Measurements from ENCODE around the gene PLCB1.
"Not testable (repeated sequence)": the region's sequence is repeated elsewhere in the genome, so short reads cannot be mapped to it uniquely, and the experiment has no call there.

The PLCB1 gene

DNA sequence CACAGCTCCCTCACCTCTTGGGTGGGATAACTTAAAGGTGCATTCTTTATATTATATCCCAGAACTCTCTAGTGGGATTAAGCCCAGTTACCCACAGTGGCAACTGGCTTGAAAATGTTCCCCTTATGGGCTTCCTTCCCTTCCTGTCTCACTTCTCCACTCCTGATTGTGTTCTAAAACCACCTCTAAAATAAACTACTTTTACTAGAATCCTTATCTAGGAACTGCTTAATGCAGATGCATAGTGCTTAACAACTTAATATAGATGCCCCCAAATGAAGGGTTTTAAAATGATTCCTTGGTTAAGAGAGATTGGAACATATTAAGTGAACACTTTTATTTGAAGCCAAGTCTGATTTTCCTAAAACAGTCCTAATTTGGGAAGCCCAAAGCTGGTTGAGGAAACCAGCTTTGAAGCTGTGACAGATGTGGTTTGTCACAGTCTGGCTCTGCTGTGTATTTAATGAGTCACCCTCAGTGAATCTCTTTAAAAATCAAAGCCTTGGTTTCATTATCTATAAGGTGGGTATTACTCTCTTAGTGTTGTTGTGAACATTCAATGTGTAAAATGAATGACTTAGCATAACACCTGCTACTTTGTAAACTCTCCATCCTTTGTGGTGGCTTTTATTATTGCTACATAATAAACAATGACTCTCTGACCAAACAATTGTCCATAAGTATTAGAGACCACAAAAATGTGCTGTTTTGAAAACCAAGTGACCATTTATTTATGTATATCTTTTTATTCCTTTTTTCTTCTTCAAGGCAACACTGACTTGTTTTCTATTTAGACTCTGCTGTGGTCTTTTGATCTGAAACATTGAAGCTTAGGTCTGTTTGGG, 24.4 kb downstream of the PLCB1 start:
- DNase-seq (ENCODE audit: low read depth in 2 of 2): no peak

DNA sequence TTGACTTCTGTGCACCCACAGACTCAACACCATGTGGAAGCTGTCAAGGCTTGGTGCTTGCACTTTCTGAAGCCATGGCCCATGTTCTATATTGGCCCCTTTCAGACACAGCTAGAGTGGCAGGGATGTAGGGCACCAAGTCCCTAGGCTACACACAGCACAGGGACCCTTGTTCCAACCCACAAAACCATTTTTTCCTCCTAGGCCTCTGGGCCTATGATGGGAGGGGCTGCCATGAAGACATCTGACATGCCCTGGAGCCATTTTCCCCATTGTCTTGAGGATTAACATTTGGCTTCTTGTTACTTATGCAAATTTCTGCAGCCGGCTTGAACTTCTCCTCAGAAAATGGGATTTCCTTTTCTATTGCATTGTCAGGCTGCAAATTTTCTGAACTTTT, 27.2 kb downstream of the PLCB1 start:
- not testable (repeated sequence) for DNase-seq (ENCODE audit: low read depth in 2 of 2)

DNA sequence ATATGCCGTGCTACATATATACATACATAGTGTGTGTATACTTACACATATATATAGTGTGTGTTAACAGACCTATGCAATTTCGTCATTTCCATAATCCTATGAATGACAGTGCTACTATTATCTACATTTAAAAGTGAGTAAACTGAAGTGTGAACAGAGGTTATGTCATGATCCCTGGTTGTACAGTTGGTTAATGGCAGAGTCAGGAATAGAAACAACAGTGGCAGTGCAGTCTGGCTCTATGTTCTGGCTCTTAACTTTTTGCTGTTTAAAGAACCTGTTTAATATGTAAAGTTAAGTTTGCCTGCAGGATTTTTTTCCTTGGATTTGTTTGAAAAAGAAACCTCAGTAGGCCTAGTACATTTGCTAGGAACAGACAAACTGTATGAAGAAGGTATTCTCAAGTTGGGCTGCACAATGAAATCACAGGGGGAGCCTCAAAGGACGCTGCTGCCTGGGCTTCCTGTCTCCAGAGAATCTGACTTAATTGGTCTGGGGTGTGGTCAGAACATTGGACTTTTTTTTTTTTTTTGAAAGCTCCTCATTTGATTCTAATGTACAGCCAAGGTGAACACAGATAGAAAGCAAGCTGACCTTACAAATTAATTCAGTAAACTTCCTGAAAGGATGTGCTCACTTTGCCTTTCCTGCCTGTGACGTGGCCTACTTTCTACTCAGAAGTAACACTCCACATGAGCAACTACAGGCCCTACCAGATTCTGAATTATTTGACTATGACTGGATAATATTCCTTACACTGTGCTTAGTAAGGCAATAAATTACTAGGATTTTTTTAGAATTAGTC, 29.4 kb downstream of the PLCB1 start:
- no peak for DNase-seq (ENCODE audit: low read depth in 2 of 2)

DNA sequence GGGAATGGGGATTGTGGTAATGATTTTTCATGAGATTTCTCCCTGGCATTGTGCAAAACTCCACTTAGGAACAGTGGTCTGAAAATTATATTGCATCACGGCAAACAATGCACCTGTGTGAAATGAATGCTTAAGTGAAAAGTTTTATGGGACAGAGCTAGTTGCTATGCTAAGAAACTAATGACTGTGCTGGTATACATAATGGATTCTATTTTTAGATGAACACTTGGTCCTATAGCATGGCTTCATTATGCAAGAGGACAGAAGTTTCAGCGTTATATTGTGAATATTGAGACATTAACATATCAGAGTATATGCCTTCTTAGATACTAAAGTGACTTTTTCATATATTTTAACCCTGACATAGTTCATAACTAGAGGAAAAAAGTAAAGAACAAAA, 30.5 kb downstream of the PLCB1 start:
- DNase-seq (ENCODE audit: low read depth in 2 of 2): no peak

DNA sequence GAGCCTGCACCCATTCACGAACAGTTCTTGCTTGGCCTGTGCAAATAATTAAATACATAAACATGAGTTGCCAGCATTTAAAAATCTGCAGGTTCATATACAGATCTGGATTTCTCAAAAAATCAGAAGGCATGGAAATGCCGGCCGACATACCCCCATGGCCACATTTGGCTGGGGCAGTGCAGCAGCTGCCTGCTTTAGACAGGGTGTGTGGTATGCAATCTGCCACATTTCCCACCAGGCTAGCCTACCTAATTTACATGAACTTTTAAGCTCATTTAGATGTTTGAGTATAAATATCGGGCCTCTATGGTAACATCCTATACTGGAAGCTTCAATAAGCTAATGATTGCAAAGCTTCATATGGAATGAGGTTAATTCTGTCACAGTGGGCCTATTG, 31.5 kb downstream of the PLCB1 start:
- no peak for DNase-seq (ENCODE audit: low read depth in 2 of 2)

DNA sequence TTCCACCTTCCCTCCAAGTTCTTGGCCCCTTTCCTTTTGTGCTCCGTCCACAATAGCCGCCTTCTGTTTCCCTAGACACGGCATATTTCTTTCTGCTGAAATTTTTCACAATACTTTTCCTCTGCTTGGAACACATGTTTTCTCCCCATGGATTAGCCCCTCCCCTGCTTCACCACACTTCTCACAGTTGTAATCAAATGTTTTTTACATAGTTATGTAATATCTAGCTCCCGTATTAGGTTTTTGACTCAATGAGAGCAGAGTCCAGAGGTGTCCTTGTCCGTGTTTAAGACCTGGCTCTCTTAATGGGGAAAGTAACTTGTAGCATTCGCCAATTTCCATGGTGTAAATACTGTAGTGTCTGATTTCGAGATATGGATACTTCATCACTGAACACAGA, 34.7 kb downstream of the PLCB1 start:
- no peak for DNase-seq (ENCODE audit: low read depth in 2 of 2)

DNA sequence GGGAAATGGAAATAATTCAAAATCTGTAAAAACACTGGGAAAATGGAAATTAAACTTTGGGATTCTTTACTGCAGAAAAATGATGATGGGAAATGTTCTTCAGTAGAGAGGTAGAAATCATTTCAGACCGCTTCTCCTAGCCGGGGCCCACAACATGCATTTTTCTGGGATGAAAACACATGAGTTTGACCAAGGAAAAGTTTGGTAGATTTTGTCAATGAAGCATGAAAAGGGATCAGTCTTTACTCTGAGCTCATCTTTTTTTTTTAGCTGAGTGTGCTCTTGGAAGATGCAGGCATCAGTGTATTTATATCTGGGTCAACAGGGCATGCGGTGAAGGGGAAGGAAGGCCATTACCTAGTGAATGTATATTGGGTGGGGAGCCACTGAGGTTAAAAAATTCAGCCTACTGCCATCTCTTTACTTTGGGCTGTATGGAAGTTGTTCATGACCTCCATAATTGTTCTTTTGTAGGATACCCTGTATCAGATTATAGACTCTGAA, 36.8 kb downstream of the PLCB1 start:
- DNase-seq (ENCODE audit: low read depth in 2 of 2): no peak

DNA sequence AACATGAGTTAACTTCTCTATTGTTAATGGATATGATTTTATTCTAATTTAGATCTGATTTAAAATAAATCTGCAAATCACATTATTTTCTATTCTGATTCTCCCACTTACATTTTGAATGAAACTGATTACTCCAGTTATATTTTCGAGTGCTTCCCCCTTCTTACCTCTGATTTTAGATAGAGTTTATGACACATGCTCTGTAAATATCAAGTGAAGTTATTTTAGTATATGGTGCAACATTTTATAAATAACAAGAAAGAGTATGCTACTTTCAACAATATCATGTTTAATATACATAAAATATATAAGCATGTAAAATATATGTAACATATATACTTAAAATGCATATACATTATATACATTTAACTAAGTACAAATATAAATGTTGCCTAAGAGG, 38.9 kb downstream of the PLCB1 start:
- no peak for DNase-seq (ENCODE audit: low read depth in 2 of 2)

DNA sequence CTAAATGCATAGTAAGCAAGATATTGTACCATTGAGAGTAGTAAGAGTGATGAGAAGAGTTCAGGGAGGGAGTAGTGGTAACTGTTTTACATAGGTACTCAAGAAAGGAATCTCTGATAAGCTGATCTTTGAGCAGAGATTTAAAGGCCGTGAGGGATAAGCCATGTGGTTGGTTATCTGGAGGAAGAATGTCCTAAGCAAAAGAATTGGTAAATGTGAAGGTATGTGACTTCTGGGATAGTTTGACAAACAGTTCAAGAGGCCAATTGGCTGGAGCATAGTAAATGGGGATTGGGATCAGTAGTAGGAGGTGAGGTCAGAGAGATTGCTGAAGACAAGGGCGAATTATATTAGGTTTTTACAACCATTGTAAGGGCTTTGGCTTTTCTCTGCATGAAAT, 40.1 kb downstream of the PLCB1 start:
- no peak for DNase-seq (ENCODE audit: low read depth in 2 of 2)

DNA sequence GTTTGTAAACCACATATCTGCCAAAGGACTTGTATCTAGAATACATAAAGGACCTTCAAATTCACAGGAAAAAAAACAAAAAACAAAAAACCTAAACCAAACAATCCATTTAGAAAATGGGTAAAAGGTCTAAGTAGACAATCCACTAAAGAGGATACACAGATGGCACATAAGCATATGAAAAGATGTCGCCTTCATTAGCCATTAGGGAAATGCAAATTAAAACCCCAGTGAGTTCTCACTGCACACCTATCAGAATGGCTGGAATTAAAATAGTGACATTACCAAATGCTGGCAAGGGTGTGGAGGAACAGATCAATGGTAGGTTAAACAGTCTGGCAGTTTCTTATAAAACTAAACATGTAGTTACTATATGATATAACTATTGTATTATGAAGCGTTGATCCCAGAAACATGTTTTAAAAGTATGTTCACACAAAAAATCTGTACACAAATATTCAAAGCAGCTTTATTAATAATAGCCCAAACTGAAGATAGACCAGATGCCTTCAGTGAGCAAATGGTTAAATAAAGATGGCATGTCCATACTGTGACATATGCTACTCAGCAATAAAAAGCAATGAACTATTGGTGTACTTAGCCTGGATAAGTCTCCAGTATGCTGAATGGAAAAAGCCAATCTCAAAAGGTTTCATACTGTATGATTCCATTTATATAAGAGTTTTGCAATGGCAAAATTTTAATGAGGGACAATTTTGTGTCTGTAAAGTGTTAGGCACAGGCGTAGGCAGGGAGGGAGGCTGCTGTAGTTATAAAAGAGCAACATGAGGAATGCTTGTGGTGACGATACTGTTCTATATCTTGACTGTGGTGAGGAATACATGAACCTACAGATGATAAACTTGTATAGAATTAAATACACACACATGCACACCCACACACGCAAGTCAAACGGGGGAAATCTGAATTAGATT, 43.9 kb downstream of the PLCB1 start:
- no peak for DNase-seq (ENCODE audit: low read depth in 2 of 2)

DNA sequence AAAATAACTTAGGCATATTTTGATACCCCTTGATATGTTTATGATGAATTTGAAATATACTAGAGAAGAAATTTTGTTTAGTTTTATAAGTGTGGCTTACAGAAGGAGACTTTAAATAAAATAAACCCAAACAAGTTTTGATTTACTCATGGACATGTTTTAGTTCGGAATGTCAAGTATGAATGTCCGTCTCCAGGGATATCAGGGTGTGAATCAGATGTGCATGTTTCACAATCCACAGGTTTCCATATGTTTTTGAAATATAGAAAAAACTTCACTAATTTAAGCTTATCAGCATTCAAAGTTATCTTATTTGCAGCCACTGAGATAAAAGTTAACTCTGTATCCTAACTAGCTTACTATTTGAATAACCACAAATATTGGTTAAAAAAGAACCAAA, 51.5 kb downstream of the PLCB1 start:
- DNase-seq (ENCODE audit: low read depth in 2 of 2): no peak

DNA sequence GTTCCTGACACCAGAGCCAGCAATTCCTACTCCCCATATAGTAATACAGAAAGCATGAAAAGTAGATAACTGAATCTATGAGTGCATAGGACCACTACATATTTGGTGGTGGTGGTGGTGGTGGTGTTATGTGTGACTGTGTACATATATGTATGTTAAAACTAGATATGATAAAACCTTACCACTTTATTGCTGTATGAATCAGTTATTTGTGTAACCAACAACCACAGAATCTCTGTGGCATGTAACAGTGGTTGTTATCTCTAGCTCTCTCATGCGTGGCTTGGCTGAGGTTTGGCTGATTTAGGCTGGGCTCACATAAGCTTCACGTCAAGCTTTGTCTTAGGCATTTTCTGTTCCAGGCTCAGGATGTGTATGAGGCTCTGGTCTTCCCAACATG, 55.7 kb downstream of the PLCB1 start:
- no peak for DNase-seq (ENCODE audit: low read depth in 2 of 2)

DNA sequence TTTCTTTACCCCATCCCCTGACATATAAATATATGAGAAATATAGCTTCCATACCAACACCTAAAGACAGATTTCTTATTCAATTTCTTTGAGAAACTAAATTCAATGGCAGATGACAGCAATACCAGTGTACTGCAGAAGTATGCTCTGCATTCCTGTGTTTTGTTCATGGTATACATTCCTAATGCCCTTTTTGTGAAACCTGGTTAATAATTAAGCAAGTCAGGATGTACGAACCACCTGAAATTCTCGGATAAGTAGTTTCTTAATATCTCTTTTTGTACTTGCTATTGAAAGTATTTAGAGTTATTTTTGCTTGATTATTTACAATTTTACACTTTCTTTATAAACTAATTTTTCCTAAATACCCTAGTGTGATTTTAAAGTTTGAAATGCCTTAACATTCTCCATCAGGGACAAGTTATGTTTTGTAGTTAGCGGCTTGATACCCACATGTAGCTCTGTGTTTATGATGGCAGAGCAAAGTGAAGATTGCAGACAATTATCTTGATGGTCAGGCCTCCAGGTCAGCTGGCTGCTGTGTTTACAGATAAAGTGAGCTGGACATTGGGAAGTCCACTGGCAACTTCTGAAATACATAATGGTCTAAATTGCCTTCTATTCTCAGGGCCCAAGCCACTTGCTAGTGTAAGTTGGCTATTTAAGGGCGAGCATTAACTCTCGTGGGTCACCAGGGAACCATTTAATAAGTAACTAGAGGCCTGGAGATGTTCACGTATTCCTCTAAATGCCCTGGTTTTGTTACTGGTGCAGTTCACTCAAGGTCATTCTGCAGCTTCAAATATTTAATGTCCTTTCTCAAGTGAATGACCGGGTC, 58.2 kb downstream of the PLCB1 start:
- no peak for DNase-seq (ENCODE audit: low read depth in 2 of 2)

DNA sequence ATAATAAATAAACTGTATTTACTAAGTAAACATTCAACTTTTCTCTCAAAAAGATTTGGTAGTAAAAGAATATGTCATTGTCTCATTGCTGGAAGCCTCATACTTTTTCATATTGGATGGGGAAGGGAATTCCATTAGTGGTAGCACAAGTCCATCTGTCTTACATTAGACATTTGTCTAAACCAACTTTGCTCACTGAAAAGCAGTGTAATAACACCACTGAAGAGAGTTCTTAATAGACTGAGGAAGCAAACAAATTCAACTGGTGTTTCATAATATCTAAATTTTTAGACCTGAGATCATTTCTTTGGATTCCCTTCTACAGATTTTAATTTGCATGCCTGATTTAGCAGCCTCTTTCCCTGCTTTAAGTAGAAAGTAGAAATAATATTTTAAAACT, 62.7 kb downstream of the PLCB1 start:
- DNase-seq (ENCODE audit: low read depth in 2 of 2): no peak

DNA sequence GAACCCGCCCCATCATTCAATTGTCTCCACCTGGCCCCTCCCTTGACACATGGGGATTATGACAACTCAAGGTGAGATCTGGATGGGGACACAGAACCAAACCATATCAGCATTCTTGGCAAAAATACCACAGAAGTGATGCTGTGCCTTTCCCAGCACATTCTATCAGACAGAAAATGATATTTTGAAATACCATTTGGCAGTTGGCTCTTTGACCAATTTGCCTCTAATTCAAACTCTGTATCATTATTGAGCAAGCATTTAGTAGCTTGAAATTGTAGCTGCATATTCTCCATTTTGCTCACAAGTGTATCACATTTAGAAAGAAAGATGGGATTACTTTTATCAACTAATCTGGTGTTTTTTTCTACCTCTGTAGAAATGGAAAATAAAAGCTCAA, 64.0 kb downstream of the PLCB1 start:
- no peak for DNase-seq (ENCODE audit: low read depth in 2 of 2)

DNA sequence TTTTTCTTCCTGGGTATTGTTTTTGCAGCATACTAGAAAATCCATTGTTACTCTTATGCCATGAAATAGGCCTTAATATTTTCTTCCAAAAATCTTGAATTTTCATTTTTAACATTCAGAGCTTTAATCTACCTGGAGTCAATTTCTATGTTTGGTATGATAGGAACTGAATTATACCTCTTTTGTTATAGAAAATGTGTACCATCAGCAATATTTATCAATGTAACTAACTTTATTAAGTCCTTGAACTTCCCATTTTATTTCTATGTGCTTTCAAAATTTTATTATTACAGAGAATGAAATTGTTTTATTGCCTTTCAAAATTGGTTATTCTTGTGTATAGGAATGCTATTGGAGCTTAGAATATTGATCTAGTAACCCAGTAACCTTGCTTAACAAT, 68.2 kb downstream of the PLCB1 start:
- no peak for DNase-seq (ENCODE audit: low read depth in 2 of 2)

DNA sequence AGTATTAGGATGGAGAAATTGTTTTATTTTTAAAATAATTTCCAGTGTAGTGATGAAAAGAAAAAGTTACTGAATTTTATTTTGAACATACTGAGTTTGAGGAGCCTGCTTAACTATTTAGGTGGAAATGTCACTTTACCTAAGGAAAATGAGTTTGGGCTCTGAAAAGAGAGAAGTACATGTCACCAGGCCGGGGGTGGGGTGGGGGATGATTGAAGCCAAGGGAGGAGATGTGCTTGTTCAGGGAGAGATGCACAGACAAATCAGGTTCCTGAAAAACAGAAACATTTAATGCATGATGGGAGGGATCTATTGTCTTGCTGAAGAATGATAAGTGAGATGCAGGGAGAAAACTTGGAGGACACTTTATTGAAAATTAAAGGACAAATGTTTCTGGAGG, 71.3 kb downstream of the PLCB1 start:
- DNase-seq (ENCODE audit: low read depth in 2 of 2): no peak

DNA sequence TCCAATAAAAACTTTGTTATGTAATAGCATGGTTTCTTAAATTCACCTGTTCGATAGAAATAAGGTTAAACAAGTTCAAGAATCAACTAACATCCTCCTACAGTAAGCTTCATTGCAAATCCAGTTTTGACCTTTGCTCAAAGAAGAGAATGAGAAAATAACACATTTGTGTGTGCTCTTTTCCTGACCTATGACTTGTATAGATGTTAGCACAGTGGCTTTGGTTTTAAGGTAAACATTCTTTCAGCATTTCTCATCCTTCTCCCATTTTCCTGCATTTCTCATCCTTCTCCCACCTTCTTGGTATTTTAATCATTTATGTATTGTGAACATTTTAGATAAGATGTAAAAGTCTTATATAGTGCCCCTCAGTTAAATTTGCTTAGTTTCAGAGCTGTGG, 73.9 kb downstream of the PLCB1 start:
- no peak for DNase-seq (ENCODE audit: low read depth in 2 of 2)

DNA sequence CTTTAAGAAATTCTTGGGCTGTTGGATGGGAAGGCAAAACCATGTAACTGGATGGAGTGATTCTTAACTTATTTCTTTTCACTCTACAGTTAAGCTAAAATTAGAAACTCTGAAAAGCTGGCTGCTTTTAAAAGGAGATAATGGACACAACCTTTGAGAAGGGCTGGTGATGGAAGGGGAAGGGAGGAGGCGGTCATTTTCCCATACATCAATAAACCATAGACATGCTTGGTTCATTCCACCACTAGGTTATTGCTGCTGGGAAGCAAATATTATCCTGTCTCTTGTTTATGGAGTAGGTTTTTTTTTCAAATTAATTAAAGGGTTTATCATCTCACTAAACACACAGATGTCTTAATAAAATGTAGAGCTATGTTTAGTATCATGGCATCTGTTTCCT, 76.2 kb downstream of the PLCB1 start:
- DNase-seq (ENCODE audit: low read depth in 2 of 2): no peak

DNA sequence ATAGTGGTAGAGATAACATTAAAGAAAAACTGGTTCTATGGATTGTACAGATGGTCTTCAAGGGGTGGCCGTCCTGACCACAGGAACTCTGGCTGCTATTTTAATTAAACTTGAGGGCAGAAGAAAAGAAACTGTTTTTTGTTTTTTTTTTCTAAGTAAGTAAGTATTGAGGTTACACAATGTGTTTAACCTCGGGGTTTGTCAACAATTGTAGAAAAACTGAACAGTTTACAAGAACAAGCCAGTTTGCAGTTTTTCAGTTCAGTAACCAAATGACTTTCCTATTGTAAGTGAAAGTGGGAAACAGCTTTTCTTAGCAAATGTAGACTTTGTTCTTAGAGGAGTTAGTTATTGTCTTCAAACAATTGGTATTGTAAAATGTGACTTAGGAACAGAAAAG, 77.0 kb downstream of the PLCB1 start:
- no peak for DNase-seq (ENCODE audit: low read depth in 2 of 2)

DNA sequence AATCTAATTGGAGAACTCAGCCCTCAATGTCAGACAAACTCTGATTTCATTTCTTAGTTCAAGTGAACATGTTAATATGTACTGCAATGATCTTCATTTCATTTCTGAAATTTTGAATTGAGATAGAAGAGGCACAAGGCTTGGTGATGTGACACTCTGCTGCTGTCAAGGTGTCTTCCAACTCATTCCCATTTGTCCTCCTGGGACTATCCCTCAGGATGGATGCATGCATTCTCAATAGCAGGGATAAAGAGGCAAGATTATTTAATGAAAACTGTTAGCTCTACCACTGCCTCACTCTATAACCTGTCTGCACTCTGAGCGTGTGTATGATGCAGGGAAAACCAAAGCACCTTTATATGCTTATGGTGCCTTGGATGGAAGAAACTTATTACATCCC, 78.7 kb downstream of the PLCB1 start:
- no peak for DNase-seq (ENCODE audit: low read depth in 2 of 2)

All from stimulated activated CD4-positive, alpha-beta T cell treated with anti-CD3 and anti-CD28 coated beads, Interleukin-15, amount 100 ng/mL, for 48 hours (primary cell).